GM19395 (cell line): Measurements from ENCODE around the gene LCA5L.

Source experiments
- ATAC-seq: cut with Tn5 transposase; IDR thresholded peaks from one replicate; pipeline ENCODE4 v1.9.1; 2021; ENCODE audit warnings: mild to moderate bottlenecking, moderate library complexity; ENCODE audit not compliant: unreplicated experiment

Gene LCA5L

GRCh38 chr21:39359382-39359781 is 86.2 kb downstream of the LCA5L start:
- no peak for ATAC-seq
